Heart right ventricle (tissue), 16 donors: ENCODE data around the gene COMMD1. TPM values are rescaled to one million over a fixed set of nuclear protein-coding genes. Genes with fewer than 3 reads are reported as not detected.
"Not testable (repeated sequence)": the region's sequence is repeated elsewhere in the genome, so short reads cannot be mapped to it uniquely, and the experiment has no call there.

Experiments
- ATAC-seq, 8 donors: fragments of 200-7000 bp; cut with Tn5 transposase; one replicate each; pipeline ENCODE4 v1.9.1; 2020; ENCODE audit warnings: mild to moderate bottlenecking in 8 of 8, moderate library complexity in 8 of 8, moderate number of reproducible peaks in 1 of 8
- DNase-seq, 2 donors: peaks; one replicate each; pipeline ENCODE4 v3.0.0-alpha.2; 2020
- H3K27ac ChIP-seq, 10 donors: fragments of 200-600 bp; sonication (generic) in 2 of 10; one replicate each; pipeline versions ENCODE4 v1.5.0 to v1.8.0; 2020 to 2022; ENCODE audit warnings: mild to moderate bottlenecking in 3 of 10
- H3K27me3 ChIP-seq, 7 donors: fragments of 200-600 bp; one replicate each; pipeline ENCODE4 v1.8.0; 2021 to 2022; ENCODE audit warnings: mild to moderate bottlenecking in 2 of 7
- H3K36me3 ChIP-seq, 9 donors: fragments of 200-600 bp; sonication (generic) in 1 of 9; one replicate each; pipeline versions ENCODE4 v1.5.0 to v1.8.0; 2020 to 2022; ENCODE audit warnings: mild to moderate bottlenecking in 2 of 9
- H3K4me1 ChIP-seq, 9 donors: fragments of 200-600 bp; sonication (generic) in 1 of 9; one replicate each; pipeline versions ENCODE4 v1.5.0 to v1.8.0; 2020 to 2022; ENCODE audit warnings: mild to moderate bottlenecking in 4 of 9
- H3K4me3 ChIP-seq, 10 donors: fragments of 200-600 bp; sonication (generic) in 2 of 10; one replicate each; pipeline versions ENCODE4 v1.5.0 to v1.8.0; 2020 to 2022; ENCODE audit warnings: mild to moderate bottlenecking in 7 of 10, moderate library complexity in 2 of 10
- H3K9me3 ChIP-seq, 11 donors: fragments of 200-600 bp in 10 of 11; sonication (generic) in 2 of 11; one replicate each; pipeline versions ENCODE4 v1.5.0 to v1.8.0; 2013 to 2022; ENCODE audit warnings: mild to moderate bottlenecking in 2 of 11, control low read depth in 1 of 11, moderate library complexity in 1 of 11
- CTCF ChIP-seq, 9 donors: fragments of 200-600 bp; sonication (generic) in 2 of 9; IDR thresholded peaks; one replicate each; pipeline versions ENCODE4 v1.5.0 to v1.8.0; 2021 to 2022; ENCODE audit warnings: antibody characterized with exemption in 9 of 9, mild to moderate bottlenecking in 5 of 9, moderate library complexity in 1 of 9
- WGBS, 2 donors: extraction: QIAGEN DNeasy Blood & Tissue Kit; methylation state at CpG; one replicate each; pipeline ENCODE4 v1.1.7; 2013; ENCODE audit warnings: inconsistent platforms in 1 of 2; 5-methylcytosine and 5-hydroxymethylcytosine counted together
- intact Hi-C, 10 donors: fragments of 100-400 bp; cut with DNase I; formaldehyde crosslinking; loops; one replicate each; pipeline versions ENCODE4 v1.11.1 to v1.14.2; 2022
- polyA plus RNA-seq, 2 donors: library from polyadenylated mRNA; stranded (reverse); fragments of 200-250 nt; gene quantifications; one replicate each; pipeline ENCODE4 v1.2.3, GENCODE V29; 2013
- total RNA-seq, 10 donors: library from RNA; stranded (reverse); fragmentation: NEBNext Ultra II Directional in 3 of 10; extraction: Animal tissue kit (Norgen Biotek cat#: 25700) in 3 of 10; gene quantifications; one replicate each; pipeline versions ENCODE4 v1.2.1 to v1.2.4, GENCODE V29; 2021 to 2023
- donor health status: Arrhythmogenic right ventricular cardiomyopathy.
- donor health status: ischemic (EF 13 %, LVEDD 7.1; RV severe dilation, severe dysfunction).
- donor health status: healthy with polysubstance abuse.
- donor health status: DM: no; HTN: yes; CAD: no.
- donor health status: DM: no; HTN: no; CAD: no.
- donor health status: ischemic (EF 25% LVEDD 6.9; RV normal size, moderate dysfunction).
- donor health status: ischemic (EF 25% LVEDD 5.7; RV mildly dilated, moderate dysfunction).
- donor health status: healthy.
- donor health status: DM: yes; HTN: yes; CAD: no.
- donor health status: Ischemic cardiomyopathy.
- donor health status: ischemic (EF 35%, LVEDD 5.7; RV mildly dilated, moderate dysfunction).
- donor health status: nonischemic (EF 11% LVEDD 7.7; RV severe dilation, severe dysfunction).
- donor health status: DM: yes; HTN: yes; CAD: no.
- donor health status: PGD.
- donor health status: ischemic (EF 29% LVEDD 5.4; RV normal size, mild dysfunction).
- donor health status: nonischemic (EF 23%, LVEDD 6.1; RV moderate dilation, normal function).

COMMD1 gene
- total and polyA plus RNA-seq, 12 donors, result 51.1 to 90.2 (median 64.4) TPM

DNA sequence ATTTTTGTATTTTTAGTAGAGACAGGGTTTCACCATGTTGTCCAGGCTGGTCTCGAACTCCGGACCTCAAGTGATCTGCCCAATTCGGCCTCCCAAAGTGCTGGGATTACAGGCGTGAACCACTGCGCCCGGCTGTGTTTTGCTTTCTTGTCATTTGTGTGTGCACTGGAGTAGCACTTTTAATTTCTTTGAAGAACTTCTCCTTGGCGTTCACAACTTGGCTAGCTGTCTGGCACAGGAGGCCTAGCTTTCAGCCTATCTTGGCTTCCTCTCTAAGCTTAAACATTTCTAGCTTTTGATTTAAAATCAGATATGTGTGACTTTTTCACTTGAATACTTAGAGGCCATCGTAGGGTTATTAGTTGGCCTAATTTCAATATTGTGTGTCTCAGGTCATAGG lies 93.0 kb downstream of the COMMD1 start:
- no peaks in the 10 kb centered on the region for H3K27me3 ChIP-seq
- H3K4me3 ChIP-seq, result no peak overlapping the region
- peaks cover 0 to 24% (median 0%) of the 10 kb centered on the region in 9 donors for H3K36me3 ChIP-seq
- peaks cover 0 to 35% (median 15%) of the 10 kb centered on the region in 9 donors for H3K4me1 ChIP-seq
- no peaks in the 10 kb centered on the region for H3K9me3 ChIP-seq
- 91 to 92% methylated on average over 8 of the region's 8 CpGs for WGBS, 2 donors
- no peak for ATAC-seq
- no peak for DNase-seq
- intact Hi-C loops, result loop anchor here in 5 of 10 donors (5.0 to 10.0 kb wide), 5 partner anchors 74 to 199 kb away; partner anchors contain the start of gene B3GNT2 (in 3 of the 5)
- no peak for TF ChIP-seq CTCF (IDR thresholded peaks at IDR 0.05)
- H3K27ac ChIP-seq, result no peak overlapping the region

GRCh38 chr2:62000538-62000937 lies 95.1 kb downstream of the COMMD1 start:
- WGBS, 2 donors, result 85 to 93% methylated on average over 5 of the region's 5 CpGs
- ATAC-seq, result no peak

DNA sequence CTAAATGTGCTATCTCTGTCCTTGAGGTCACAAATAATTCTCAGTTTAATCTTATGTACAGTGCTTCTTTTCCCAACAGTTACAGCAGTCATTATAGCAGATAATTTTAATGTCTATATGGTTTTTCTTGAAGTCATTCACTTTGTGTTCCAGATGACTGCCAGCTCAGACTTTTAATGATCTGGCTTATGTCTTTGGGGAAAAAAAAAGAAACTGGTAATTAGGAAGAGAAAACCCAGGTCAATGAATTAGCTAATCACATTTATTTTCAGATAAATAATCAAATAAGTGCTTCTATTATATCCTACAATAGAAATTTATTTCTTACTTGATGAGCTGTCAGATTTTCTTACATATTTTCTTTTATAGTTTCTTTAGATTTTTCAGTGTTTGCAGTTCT lies 96.0 kb downstream of the COMMD1 start:
- ATAC-seq (no peak), DNase-seq (no peak)
- peaks cover 0 to 24% (median 0%) of the 10 kb centered on the region in 9 donors for H3K36me3 ChIP-seq
- H3K27ac ChIP-seq, result no peak overlapping the region
- no peak overlapping the region for H3K4me3 ChIP-seq
- no peaks in the 10 kb centered on the region for H3K27me3 ChIP-seq
- H3K4me1 ChIP-seq, result peaks cover 0 to 20% (median 2%) of the 10 kb centered on the region in 9 donors
- TF ChIP-seq CTCF (IDR thresholded peaks at IDR 0.05), result no peak
- intact Hi-C loops, result no loop called here
- no peaks in the 10 kb centered on the region for H3K9me3 ChIP-seq

More at GRCh38 chr2:62000538-62000937, 95.1 kb downstream of the COMMD1 start:
- DNase-seq, result no peak
- H3K36me3 ChIP-seq, result peaks cover 0 to 24% (median 0%) of the 10 kb centered on the region in 9 donors
- H3K27ac ChIP-seq, result no peak overlapping the region
- intact Hi-C loops, result no loop called here
- no peak overlapping the region for H3K4me3 ChIP-seq
- no peaks in the 10 kb centered on the region for H3K27me3 ChIP-seq
- TF ChIP-seq CTCF (IDR thresholded peaks at IDR 0.05), result no peak
- H3K4me1 ChIP-seq, result peaks cover 0 to 24% (median 4%) of the 10 kb centered on the region in 9 donors
- H3K9me3 ChIP-seq, result no peaks in the 10 kb centered on the region

- intact Hi-C loops, result not testable (repeated sequence)
These were observed 99.0 kb downstream of the COMMD1 start for GRCh38 chr2:62004428-62004827.

GRCh38 chr2:62007555-62007954 lies 102.1 kb downstream of the COMMD1 start:
- H3K36me3 ChIP-seq, result peaks cover 0 to 7% (median 0%) of the 10 kb centered on the region in 9 donors
- intact Hi-C loops, result no loop called here
- WGBS, 2 donors, result 95 to 96% methylated on average over 3 of the region's 3 CpGs
- no peaks in the 10 kb centered on the region for H3K27me3 ChIP-seq
- H3K27ac ChIP-seq, result peak overlapping the region in 2 of 10 donors; percentile 32 to 34
- no peak for TF ChIP-seq CTCF (IDR thresholded peaks at IDR 0.05)
- DNase-seq (no peak), ATAC-seq (no peak)
- H3K9me3 ChIP-seq, result no peaks in the 10 kb centered on the region
- H3K4me3 ChIP-seq, result no peak overlapping the region
- peaks cover 0 to 25% (median 6%) of the 10 kb centered on the region in 9 donors for H3K4me1 ChIP-seq

More at GRCh38 chr2:62004428-62004827, 99.0 kb downstream of the COMMD1 start:
- not testable (repeated sequence) for H3K4me3 ChIP-seq, H3K9me3 ChIP-seq, ATAC-seq, DNase-seq, H3K27me3 ChIP-seq
- 96 to 98% methylated on average over 5 of the region's 5 CpGs for WGBS, 2 donors
- peaks cover 0 to 24% (median 0%) of the 10 kb centered on the region in 9 donors for H3K36me3 ChIP-seq
- H3K4me1 ChIP-seq, result peaks cover 0 to 25% (median 0%) of the 10 kb centered on the region in 9 donors
- H3K27ac ChIP-seq, result peak overlapping the region in 4 of 10 donors; percentile 67 to 77 (median 71)
